ENCODE results near the gene FCRL2.

- TF ChIP-seq YY1 (IDR thresholded peaks at IDR 0.05; ENCODE audit: insufficient read depth, insufficient read length): no peak
- no peak for TF ChIP-seq ZNF274 (IDR thresholded peaks at IDR 0.05; ENCODE audit: low read depth, low read length)
These were observed 36.3 kb upstream of the FCRL2 start for GRCh38 chr1:157813269-157813668.

All from NT2/D1 (cell line).